Keratinocyte (primary cell): ENCODE data around the gene LRRC51. TPM values are rescaled to one million over a fixed set of nuclear protein-coding genes. Genes with fewer than 3 reads are reported as not detected.

ENCODE experiments used
- DNase-seq: peaks from one replicate; pipeline ENCODE4 v3.0.0-alpha.2; 2011; ENCODE audit warnings: low read depth, missing footprints, low spot score
- FAIRE-seq: peaks from 2 replicates; lab custom pipeline; 2011; peaks lifted over from hg19 to GRCh38; lab: Jason Lieb, UNC
- H2AFZ ChIP-seq: 2 replicates; pipeline ENCODE4 v1.6.0; 2012; ENCODE audit warnings: low read length, control low read depth, inconsistent platforms; ENCODE audit not compliant: control insufficient read depth
- H3K27ac ChIP-seq: 2 replicates; pipeline ENCODE4 v1.5.1; 2011; ENCODE audit warnings: low read length; ENCODE audit not compliant: control insufficient read depth, insufficient read depth
- H3K27me3 ChIP-seq: 3 replicates; pipeline ENCODE4 v1.6.0; 2011; ENCODE audit warnings: low read length; ENCODE audit not compliant: control insufficient read depth, insufficient read depth; ENCODE audit errors: extremely low read depth
- H3K36me3 ChIP-seq, 2 experiments: 2 replicates in 1 of 2; 3 replicates in 1 of 2; pipeline ENCODE4 v1.5.1; 2011; ENCODE audit warnings: low read length in 2 of 2, mild to moderate bottlenecking in 1 of 2; ENCODE audit not compliant: control insufficient read depth in 2 of 2, insufficient read depth in 2 of 2; ENCODE audit errors: extremely low read depth in 1 of 2
- H3K4me1 ChIP-seq: 3 replicates; pipeline ENCODE4 v1.5.1; 2011; ENCODE audit warnings: low read length; ENCODE audit not compliant: control insufficient read depth, insufficient read depth; ENCODE audit errors: extremely low read depth
- H3K4me2 ChIP-seq: 3 replicates; pipeline ENCODE4 v1.6.0; 2011; ENCODE audit warnings: low read depth, low read length; ENCODE audit not compliant: control insufficient read depth, insufficient read depth; ENCODE audit errors: extremely low read depth
- H3K4me3 ChIP-seq, 3 experiments: fragments of 200-600 bp in 1 of 3; sonication (generic) in 1 of 3; 2 replicates in 2 of 3; 3 replicates in 1 of 3; pipeline ENCODE4 v1.5.1; 2011 to 2016; ENCODE audit warnings: low read length in 3 of 3, mild to moderate bottlenecking in 3 of 3, control low read depth in 2 of 3, inconsistent platforms in 1 of 3, low read depth in 1 of 3, mixed read lengths in 1 of 3, mixed run types in 1 of 3, moderate library complexity in 1 of 3; ENCODE audit not compliant: control insufficient read depth in 2 of 3, insufficient read depth in 2 of 3; ENCODE audit errors: extremely low read depth in 1 of 3
- H3K79me2 ChIP-seq: 2 replicates; pipeline ENCODE4 v1.6.0; 2012; ENCODE audit warnings: low read length; ENCODE audit not compliant: control insufficient read depth, insufficient read depth
- H3K9ac ChIP-seq: 3 replicates; pipeline ENCODE4 v1.6.0; 2011; ENCODE audit warnings: low read length; ENCODE audit not compliant: control insufficient read depth, insufficient read depth; ENCODE audit errors: extremely low read depth
- H3K9me1 ChIP-seq: 3 replicates; pipeline ENCODE4 v1.6.0; 2011; ENCODE audit warnings: low read length; ENCODE audit not compliant: control insufficient read depth, insufficient read depth; ENCODE audit errors: extremely low read depth
- H3K9me3 ChIP-seq: 2 replicates; pipeline ENCODE4 v1.5.1; 2012; ENCODE audit warnings: low read depth, low read length; ENCODE audit not compliant: control insufficient read depth
- H4K20me1 ChIP-seq: 3 replicates; pipeline ENCODE4 v1.6.0; 2011; ENCODE audit warnings: low read length; ENCODE audit not compliant: control insufficient read depth, insufficient read depth; ENCODE audit errors: extremely low read depth
- EZH2 ChIP-seq: IDR thresholded peaks from one replicate; pipeline ENCODE4 v1.6.1; 2012; ENCODE audit warnings: inconsistent platforms, mild to moderate bottlenecking, low read length, moderate library complexity
- dilution Hi-C: fragments of 300-500 bp; cut with MboI; formaldehyde crosslinking; loops from one replicate; pipeline ENCODE4 v1.7.0; 2020; ENCODE audit warnings: low sequenced_read_pairs; ENCODE audit not compliant: extremely low pct_ligation_motif_present
- polyA plus RNA-seq, 5 experiments: library from polyadenylated mRNA; depleted of rRNA in 3 of 5; stranded (reverse) in 3 of 5; stranded (forward) in 1 of 5; unstranded in 1 of 5; fragments of >200 nt; gene quantifications; 1 replicate in 1 of 5; 2 replicates in 3 of 5; 3 replicates in 1 of 5; pipeline versions ENCODE4 v1.2.1 to v1.2.3, GENCODE V29; 2011 to 2012; ENCODE audit warnings: missing spikeins in 2 of 5, low read depth in 1 of 5, low replicate concordance in 1 of 5
- TF ChIP-seq, protein P1 (sequence below), 3 experiments: IDR thresholded peaks in 1 of 3; conservative IDR thresholded peaks in 1 of 3; optimal IDR thresholded peaks in 1 of 3; 2 replicates in 2 of 3; 3 replicates in 1 of 3; pipeline versions ENCODE3 to v1.5.1; 2011; ENCODE audit warnings: low read length in 3 of 3, mild to moderate bottlenecking in 3 of 3, moderate library complexity in 2 of 3, control low read depth in 1 of 3, inconsistent platforms in 1 of 3; ENCODE audit not compliant: insufficient read depth in 2 of 3; ENCODE audit errors: extremely low read depth in 1 of 3

Gene LRRC51
- polyA plus RNA-seq, 1 donor (not counting 4 experiments of a cell fraction or from before 2014, with no cell fraction given) = 5.2 TPM

DNA sequence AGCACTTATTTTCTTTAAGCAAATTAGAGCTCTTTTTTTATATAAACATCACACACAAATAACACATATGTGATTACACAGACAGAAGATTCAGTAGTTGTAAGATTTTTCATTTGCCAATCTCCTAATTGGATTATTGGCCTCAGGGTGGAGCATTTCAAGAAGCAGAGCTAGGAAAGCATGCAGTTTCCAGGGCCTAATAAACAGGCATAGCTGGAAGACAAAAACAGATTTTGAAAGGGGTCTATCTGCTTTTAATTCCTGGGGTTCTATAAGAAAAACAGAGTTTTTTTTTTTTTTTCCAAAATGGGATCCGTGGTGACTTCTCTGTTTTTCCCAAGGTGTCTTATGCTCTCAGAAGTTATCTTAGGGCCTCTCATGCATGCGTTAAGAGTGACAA, 47.3 kb downstream of the LRRC51 start:
- H3K27ac ChIP-seq = no peak overlapping the region
- dilution Hi-C loops = no loop called here
- no peaks in the 10 kb centered on the region for H4K20me1 ChIP-seq
- FAIRE-seq (no peak), DNase-seq (no peak)
- no peak overlapping the region for H3K4me2 ChIP-seq
- H3K27me3 ChIP-seq = no peaks in the 10 kb centered on the region
- no peak for TF ChIP-seq EZH2
- TF ChIP-seq, protein P1, sequence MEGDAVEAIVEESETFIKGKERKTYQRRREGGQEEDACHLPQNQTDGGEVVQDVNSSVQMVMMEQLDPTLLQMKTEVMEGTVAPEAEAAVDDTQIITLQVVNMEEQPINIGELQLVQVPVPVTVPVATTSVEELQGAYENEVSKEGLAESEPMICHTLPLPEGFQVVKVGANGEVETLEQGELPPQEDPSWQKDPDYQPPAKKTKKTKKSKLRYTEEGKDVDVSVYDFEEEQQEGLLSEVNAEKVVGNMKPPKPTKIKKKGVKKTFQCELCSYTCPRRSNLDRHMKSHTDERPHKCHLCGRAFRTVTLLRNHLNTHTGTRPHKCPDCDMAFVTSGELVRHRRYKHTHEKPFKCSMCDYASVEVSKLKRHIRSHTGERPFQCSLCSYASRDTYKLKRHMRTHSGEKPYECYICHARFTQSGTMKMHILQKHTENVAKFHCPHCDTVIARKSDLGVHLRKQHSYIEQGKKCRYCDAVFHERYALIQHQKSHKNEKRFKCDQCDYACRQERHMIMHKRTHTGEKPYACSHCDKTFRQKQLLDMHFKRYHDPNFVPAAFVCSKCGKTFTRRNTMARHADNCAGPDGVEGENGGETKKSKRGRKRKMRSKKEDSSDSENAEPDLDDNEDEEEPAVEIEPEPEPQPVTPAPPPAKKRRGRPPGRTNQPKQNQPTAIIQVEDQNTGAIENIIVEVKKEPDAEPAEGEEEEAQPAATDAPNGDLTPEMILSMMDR (optimal IDR thresholded peaks at IDR 0.05 in 1 of 3, IDR thresholded peaks at IDR 0.05 in 1 of 3, conservative IDR thresholded peaks at IDR 0.05 in 1 of 3; ENCODE audit: extremely low read depth in 1 of 3, insufficient read depth in 2 of 3, low read length in 3 of 3) = no peak
- H3K4me1 ChIP-seq = peaks cover 6% of the 10 kb centered on the region
- no peaks in the 10 kb centered on the region for H3K9me1 ChIP-seq
- H3K79me2 ChIP-seq = no peaks in the 10 kb centered on the region
- H2AFZ ChIP-seq = no peak overlapping the region
- no peak overlapping the region for H3K9ac ChIP-seq
- no peak overlapping the region for H3K4me3 ChIP-seq
- H3K36me3 ChIP-seq = peaks cover 0 to 4% of the 10 kb centered on the region in 2 experiments
- no peaks in the 10 kb centered on the region for H3K9me3 ChIP-seq

DNA sequence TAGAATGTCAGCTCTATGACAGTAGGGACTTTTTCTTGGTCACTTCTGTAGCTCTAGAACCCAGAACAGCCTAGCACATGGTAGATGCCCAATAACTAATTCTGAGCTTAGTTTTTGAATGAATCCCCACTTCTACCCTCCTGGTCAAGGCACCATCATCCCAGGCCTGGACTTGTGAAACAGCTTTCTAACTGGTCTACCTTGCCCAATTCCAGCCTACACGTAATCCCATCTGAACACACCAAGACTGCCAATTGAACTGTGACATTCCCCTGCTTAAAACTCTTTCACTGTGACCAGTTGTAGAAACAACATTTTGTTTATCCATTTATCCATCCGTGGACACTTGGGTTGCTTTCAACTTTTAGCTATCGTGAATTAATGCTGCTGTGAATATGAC, 48.7 kb downstream of the LRRC51 start:
- Histone ChIP-seq H3K9me3 (no peaks in the 10 kb centered on the region), H2AFZ (no peak overlapping the region), H3K4me2 (no peak overlapping the region), H3K27me3 (no peaks in the 10 kb centered on the region), H4K20me1 (no peaks in the 10 kb centered on the region), H3K4me3 (no peak overlapping the region), H3K27ac (no peak overlapping the region), H3K79me2 (no peaks in the 10 kb centered on the region), H3K36me3 (peaks cover 0 to 2% of the 10 kb centered on the region in 2 experiments), H3K4me1 (no peaks in the 10 kb centered on the region), H3K9me1 (no peaks in the 10 kb centered on the region), H3K9ac (no peak overlapping the region)
- FAIRE-seq (no peak), DNase-seq (no peak)
- TF ChIP-seq EZH2 = no peak
- TF ChIP-seq, protein P1 (optimal IDR thresholded peaks at IDR 0.05 in 1 of 3, IDR thresholded peaks at IDR 0.05 in 1 of 3, conservative IDR thresholded peaks at IDR 0.05 in 1 of 3; ENCODE audit: extremely low read depth in 1 of 3, insufficient read depth in 2 of 3, low read length in 3 of 3) = no peak
- dilution Hi-C loops = no loop called here
